SK-N-MC (cell line): ENCODE results near the gene SLC4A9.

ENCODE experiments used
- EZH2 ChIP-seq: fragments of 200-600 bp; sonication (generic); IDR thresholded peaks from one replicate; pipeline ENCODE4 v1.6.1; 2017; ENCODE audit warnings: antibody characterized with exemption
- POLR2AphosphoS5 ChIP-seq: IDR thresholded peaks from 2 replicates; pipeline ENCODE4 v1.6.1; 2012; ENCODE audit warnings: mild to moderate bottlenecking, low read depth, low read length, borderline replicate concordance

DNA sequence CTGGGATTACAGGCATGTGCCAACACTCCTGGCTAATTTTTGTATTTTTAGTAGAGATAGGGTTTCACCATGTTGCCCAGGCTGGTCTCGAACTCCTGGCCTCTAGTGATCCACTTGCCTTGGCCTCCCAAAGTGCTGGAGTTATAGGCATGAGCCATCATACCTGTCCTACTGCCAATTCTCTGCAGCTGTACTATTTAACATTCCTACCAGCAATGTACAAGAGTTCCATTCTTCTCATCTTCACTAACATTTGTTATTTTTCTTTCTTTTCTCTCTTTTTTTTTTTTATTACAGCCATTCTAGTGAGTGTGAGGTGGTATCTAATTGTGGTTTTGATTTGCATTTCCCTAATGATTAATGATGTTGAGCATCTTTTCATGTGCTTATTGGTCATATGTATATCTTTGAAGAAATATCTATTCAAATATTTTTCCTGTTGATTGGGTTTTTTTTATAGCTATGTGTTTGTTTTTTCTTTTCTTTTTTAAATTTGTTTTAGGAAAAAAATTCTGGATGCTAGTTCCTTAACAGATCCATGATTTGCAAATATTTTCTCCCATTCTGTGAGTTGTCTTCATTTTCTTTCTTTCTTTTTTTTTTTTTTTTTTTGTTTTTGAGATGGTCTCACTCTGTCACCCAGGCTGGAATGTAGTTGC lies 59.0 kb downstream of the SLC4A9 start:
- TF ChIP-seq EZH2 (no peak), POLR2AphosphoS5 (no peak)
